ENCODE measurements around the gene RHPN2.
"Not testable (repeated sequence)": the region's sequence is repeated elsewhere in the genome, so short reads cannot be mapped to it uniquely, and the experiment has no call there.

- TF ChIP-seq CTCF, POLR2A (IDR thresholded peaks at IDR 0.05): not testable (repeated sequence)
Observed at GRCh38 chr19:33003424-33004024, 61.2 kb downstream of the RHPN2 start.

Measured in Peyer's patch (tissue), 4 donors.